Measurements from ENCODE around the gene CCDC92. TPM values are rescaled to one million over a fixed set of nuclear protein-coding genes. Genes with fewer than 3 reads are reported as not detected.

Gene CCDC92
- polyA plus RNA-seq, 1 experiment = 35.9 TPM

- peaks cover 9% of the 10 kb centered on the region for H3K36me3 ChIP-seq (ENCODE audit: control insufficient read depth, insufficient read depth, low read length)
- no peak for TF ChIP-seq CTCF (IDR thresholded peaks at IDR 0.05; ENCODE audit: insufficient read depth, low read depth, low read length)
- ChIA-PET CTCF (no interaction called here), POLR2A (no interaction called here)
- no peak for DNase-seq (ENCODE audit: low read depth)
- H3K4me3 ChIP-seq (ENCODE audit: low read depth, low read length) = no peak overlapping the region
- H3K27me3 ChIP-seq (ENCODE audit: control insufficient read depth, insufficient read depth, low read length) = no peaks in the 10 kb centered on the region
Observed at GRCh38 chr12:124011435-124012115, 38.9 kb upstream of the CCDC92 start.

DNA sequence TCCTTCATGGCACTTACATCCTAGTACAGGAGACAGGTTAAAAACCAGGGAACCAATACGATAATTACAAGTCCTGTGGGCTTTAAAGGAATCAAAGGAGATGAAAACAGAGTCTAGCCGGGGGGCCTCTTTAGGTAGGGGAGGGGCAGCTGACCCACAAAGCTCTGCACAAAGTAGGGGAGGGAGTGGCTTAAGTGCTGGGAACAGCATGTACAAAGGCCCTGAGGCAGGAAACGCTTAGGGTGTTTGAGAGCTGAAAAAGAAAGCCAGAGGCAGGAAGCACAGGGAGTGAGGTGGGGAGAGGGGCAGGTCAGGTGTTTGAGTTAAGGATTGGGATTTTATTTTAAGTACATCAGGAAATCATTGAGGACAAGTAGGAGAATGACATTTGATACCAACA, 38.1 kb upstream of the CCDC92 start:
- Histone ChIP-seq H3K36me3 (ENCODE audit: control insufficient read depth, insufficient read depth, low read length) (peaks cover 9% of the 10 kb centered on the region), H3K27me3 (ENCODE audit: control insufficient read depth, insufficient read depth, low read length) (no peaks in the 10 kb centered on the region), H3K4me3 (ENCODE audit: low read depth, low read length) (no peak overlapping the region)
- POLR2A ChIA-PET = no interaction called here
- no peak for DNase-seq (ENCODE audit: low read depth)
- no peak for TF ChIP-seq CTCF (IDR thresholded peaks at IDR 0.05; ENCODE audit: insufficient read depth, low read depth, low read length)
- CTCF ChIA-PET = no interaction called here

- Histone ChIP-seq H3K36me3 (ENCODE audit: control insufficient read depth, insufficient read depth, low read length) (peaks cover 9% of the 10 kb centered on the region), H3K27me3 (ENCODE audit: control insufficient read depth, insufficient read depth, low read length) (no peaks in the 10 kb centered on the region), H3K4me3 (ENCODE audit: low read depth, low read length) (no peak overlapping the region)
- ChIA-PET CTCF (no interaction called here), POLR2A (no interaction called here)
- no peak for DNase-seq (ENCODE audit: low read depth)
- no peak for TF ChIP-seq CTCF (IDR thresholded peaks at IDR 0.05; ENCODE audit: insufficient read depth, low read depth, low read length)
Observed at GRCh38 chr12:124009781-124010180, 37.1 kb upstream of the CCDC92 start.

DNA sequence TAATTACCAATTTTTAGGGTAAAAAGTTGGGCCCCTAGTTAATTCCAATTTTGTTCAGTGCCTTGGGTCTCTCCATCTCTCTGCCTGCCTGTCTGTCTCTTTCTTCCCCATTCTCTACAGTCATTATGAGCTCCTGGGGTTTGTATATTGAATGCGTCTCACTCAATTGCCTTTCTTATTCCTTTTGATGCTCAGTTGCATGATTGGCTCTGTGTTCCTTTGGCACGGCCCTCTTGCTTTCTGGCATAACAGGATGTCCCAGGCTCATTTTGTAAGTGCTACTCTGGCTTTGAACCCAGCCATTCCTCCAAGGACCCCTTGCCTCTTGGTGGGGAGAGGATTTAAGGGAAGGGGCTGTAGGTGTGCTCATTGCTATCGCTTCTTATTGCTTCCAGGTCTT, 36.0 kb upstream of the CCDC92 start:
- CTCF ChIA-PET = interaction anchor here (0.6 to 1.5 kb wide), 2 partner anchors 22 to 237 kb away, joined by 3 read pairs; no protein-coding TSS in a partner anchor
- no peak overlapping the region for H3K4me3 ChIP-seq (ENCODE audit: low read depth, low read length)
- POLR2A ChIA-PET = no interaction called here
- no peaks in the 10 kb centered on the region for H3K27me3 ChIP-seq (ENCODE audit: control insufficient read depth, insufficient read depth, low read length)
- TF ChIP-seq CTCF (IDR thresholded peaks at IDR 0.05; ENCODE audit: insufficient read depth, low read depth, low read length) = no peak
- peaks cover 9% of the 10 kb centered on the region for H3K36me3 ChIP-seq (ENCODE audit: control insufficient read depth, insufficient read depth, low read length)
- DNase-seq (ENCODE audit: low read depth) = no peak

GRCh38 chr12:124007826-124008570, 35.4 kb upstream of the CCDC92 start:
- ChIA-PET POLR2A (no interaction called here), CTCF (interaction anchor here (0.6 to 1.5 kb wide), 2 partner anchors 22 to 237 kb away, joined by 3 read pairs; no protein-coding TSS in a partner anchor)
- H3K27me3 ChIP-seq (ENCODE audit: control insufficient read depth, insufficient read depth, low read length) = no peaks in the 10 kb centered on the region
- no peak overlapping the region for H3K4me3 ChIP-seq (ENCODE audit: low read depth, low read length)
- H3K36me3 ChIP-seq (ENCODE audit: control insufficient read depth, insufficient read depth, low read length) = peaks cover 7% of the 10 kb centered on the region
- TF ChIP-seq CTCF (IDR thresholded peaks at IDR 0.05; ENCODE audit: insufficient read depth, low read depth, low read length) = no peak
- no peak for DNase-seq (ENCODE audit: low read depth)

Data from BJ (cell line).